HUES64 (cell line): ENCODE measurements around the gene SGSH.

Experiments
- H3K27ac ChIP-seq: 2 replicates; pipeline ENCODE4 v1.7.0; 2013; ENCODE audit warnings: low read depth, low read length, inconsistent platforms
- H3K27me3 ChIP-seq: 2 replicates; pipeline ENCODE4 v1.6.1; 2013; ENCODE audit warnings: mild to moderate bottlenecking, low read length; ENCODE audit not compliant: insufficient read depth
- H3K36me3 ChIP-seq: 2 replicates; pipeline ENCODE4 v1.6.1; 2013; ENCODE audit warnings: mild to moderate bottlenecking, low read length; ENCODE audit not compliant: insufficient read depth
- H3K4me1 ChIP-seq: 2 replicates; pipeline ENCODE4 v1.6.1; 2013; ENCODE audit warnings: mild to moderate bottlenecking, low read length, moderate library complexity; ENCODE audit not compliant: insufficient read depth
- H3K4me3 ChIP-seq: 2 replicates; pipeline ENCODE4 v1.5.1; 2013; ENCODE audit warnings: mild to moderate bottlenecking, low read length, moderate library complexity
- H3K9ac ChIP-seq: 2 replicates; pipeline ENCODE4 v1.6.1; 2013; ENCODE audit warnings: mild to moderate bottlenecking, low read depth, low read length
- H3K9me3 ChIP-seq: 2 replicates; pipeline ENCODE4 v1.6.1; 2013; ENCODE audit warnings: low read depth, low read length; ENCODE audit not compliant: insufficient read depth
- WGBS: fragments of 150-250, 120-280 bp; methylation state at CpG from one replicate; pipeline ENCODE4 v1.1.7; 2013; ENCODE audit warnings: missing lambda C conversion rate; 5-methylcytosine and 5-hydroxymethylcytosine counted together

Gene SGSH

GRCh38 chr17:80164185-80164584 lies 55.9 kb downstream of the SGSH start:
- Histone ChIP-seq H3K27me3 (no peaks in the 10 kb centered on the region), H3K4me1 (peaks cover 24% of the 10 kb centered on the region), H3K9me3 (no peaks in the 10 kb centered on the region), H3K4me3 (no peak overlapping the region), H3K9ac (no peak overlapping the region), H3K36me3 (no peaks in the 10 kb centered on the region), H3K27ac (no peak overlapping the region)
- 86% methylated on average over 11 of the region's 11 CpGs for WGBS

- Histone ChIP-seq H3K27me3 (no peaks in the 10 kb centered on the region), H3K4me1 (peaks cover 31% of the 10 kb centered on the region), H3K27ac (no peak overlapping the region), H3K4me3 (no peak overlapping the region), H3K36me3 (no peaks in the 10 kb centered on the region), H3K9ac (no peak overlapping the region), H3K9me3 (no peaks in the 10 kb centered on the region)
- 98% methylated on average over 4 of the region's 4 CpGs for WGBS
Measured at GRCh38 chr17:80163336-80163735, 56.8 kb downstream of the SGSH start.

GRCh38 chr17:80160536-80160935 lies 59.6 kb downstream of the SGSH start:
- H3K9ac ChIP-seq, result no peak overlapping the region
- 7% methylated on average over 3 of the region's 3 CpGs for WGBS
- no peaks in the 10 kb centered on the region for H3K27me3 ChIP-seq
- H3K4me1 ChIP-seq, result peaks cover 31% of the 10 kb centered on the region
- peak overlapping the region; percentile 29 for H3K4me3 ChIP-seq
- no peaks in the 10 kb centered on the region for H3K36me3 ChIP-seq
- peak overlapping the region; percentile 66; the same call in 1 of the 2 replicates for H3K27ac ChIP-seq
- peaks cover 25% of the 10 kb centered on the region for H3K9me3 ChIP-seq
